Measurements from ENCODE around the gene SMAD6. TPM values are rescaled to one million over a fixed set of nuclear protein-coding genes. Genes with fewer than 3 reads are reported as not detected.

Gene SMAD6
- total and polyA plus RNA-seq, 10 of the 15 experiments (the other 5 are each of a cell fraction or from before 2014, with no cell fraction given) = under 0.01 to 0.10 (median 0.03) TPM; not detected in 7

GRCh38 chr15:66772604-66773128 is 70.6 kb downstream of the SMAD6 start (continued):
- no peak for TF ChIP-seq IKZF1 (conservative IDR thresholded peaks at IDR 0.05)

DNA sequence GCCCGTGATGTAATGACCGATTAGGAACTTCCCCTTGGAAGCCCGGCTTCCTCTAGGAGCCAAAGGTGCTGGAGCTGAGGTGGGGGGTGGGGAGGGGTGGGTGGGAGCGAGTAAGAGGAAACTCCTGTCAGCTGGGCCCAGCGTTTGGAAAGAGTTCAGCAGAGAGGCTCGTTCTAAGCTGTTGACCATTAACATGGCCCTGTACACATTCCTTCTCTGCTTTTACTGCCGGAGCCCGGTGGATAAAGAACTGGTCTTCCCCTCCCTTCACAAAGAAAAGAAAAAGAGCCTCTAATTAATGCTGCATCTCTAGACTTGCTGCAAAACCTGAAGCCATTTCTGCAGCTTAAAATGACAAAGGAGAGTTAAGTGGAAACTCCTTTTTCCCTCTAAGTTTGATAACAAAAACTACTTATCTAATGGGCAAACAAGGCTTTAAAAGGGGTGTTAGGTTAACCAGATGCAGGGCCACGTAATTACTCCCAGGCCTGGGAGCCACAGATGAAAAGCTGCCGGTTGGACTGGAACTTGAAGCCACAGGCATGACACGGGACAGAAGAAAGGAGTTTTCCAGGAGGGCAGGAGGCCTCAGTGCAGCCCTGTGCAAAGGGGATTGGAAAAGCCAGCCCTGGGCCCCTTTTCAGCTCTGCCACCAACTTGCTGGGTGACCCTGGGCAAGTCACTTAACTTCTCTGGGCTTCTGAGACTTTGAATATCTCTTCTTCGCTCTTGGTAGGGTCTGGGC is 71.3 kb downstream of the SMAD6 start:
- no peak for ATAC-seq
- POLR2A ChIA-PET = no interaction called here
- H2AFZ ChIP-seq (ENCODE audit: control insufficient read depth, low read depth, low read length) = no peak overlapping the region
- H3K27ac ChIP-seq (ENCODE audit: control insufficient read depth, insufficient read depth) = no peak overlapping the region
- no TSS peak for BruUV-seq (replicated peaks)
- H3K79me2 ChIP-seq (ENCODE audit: control insufficient read depth, insufficient read depth, low read length) = no peaks in the 10 kb centered on the region
- H3K36me3 ChIP-seq (ENCODE audit: control insufficient read depth in 2 of 2, insufficient read depth in 2 of 2, low read length in 1 of 2) = no peaks in the 10 kb centered on the region
- no peaks in the 10 kb centered on the region for H3K9me3 ChIP-seq (replicated peaks; ENCODE audit: control insufficient read depth, insufficient read depth, low read length)
- no peak for TF ChIP-seq SMARCA5 (IDR thresholded peaks at IDR 0.05)
- no peak for TF ChIP-seq JUND (IDR thresholded peaks at IDR 0.05; ENCODE audit: low read depth, low read length)
- no peak for TF ChIP-seq ZNF687 (IDR thresholded peaks at IDR 0.05)
- no peak for TF ChIP-seq CREB1 (IDR thresholded peaks at IDR 0.05; ENCODE audit: low read depth)
- no peak for TF ChIP-seq BRCA1 (IDR thresholded peaks at IDR 0.05; ENCODE audit: low read depth, low read length)
- TF ChIP-seq LARP7 (IDR thresholded peaks at IDR 0.05) = no peak
- TF ChIP-seq, protein P1, sequence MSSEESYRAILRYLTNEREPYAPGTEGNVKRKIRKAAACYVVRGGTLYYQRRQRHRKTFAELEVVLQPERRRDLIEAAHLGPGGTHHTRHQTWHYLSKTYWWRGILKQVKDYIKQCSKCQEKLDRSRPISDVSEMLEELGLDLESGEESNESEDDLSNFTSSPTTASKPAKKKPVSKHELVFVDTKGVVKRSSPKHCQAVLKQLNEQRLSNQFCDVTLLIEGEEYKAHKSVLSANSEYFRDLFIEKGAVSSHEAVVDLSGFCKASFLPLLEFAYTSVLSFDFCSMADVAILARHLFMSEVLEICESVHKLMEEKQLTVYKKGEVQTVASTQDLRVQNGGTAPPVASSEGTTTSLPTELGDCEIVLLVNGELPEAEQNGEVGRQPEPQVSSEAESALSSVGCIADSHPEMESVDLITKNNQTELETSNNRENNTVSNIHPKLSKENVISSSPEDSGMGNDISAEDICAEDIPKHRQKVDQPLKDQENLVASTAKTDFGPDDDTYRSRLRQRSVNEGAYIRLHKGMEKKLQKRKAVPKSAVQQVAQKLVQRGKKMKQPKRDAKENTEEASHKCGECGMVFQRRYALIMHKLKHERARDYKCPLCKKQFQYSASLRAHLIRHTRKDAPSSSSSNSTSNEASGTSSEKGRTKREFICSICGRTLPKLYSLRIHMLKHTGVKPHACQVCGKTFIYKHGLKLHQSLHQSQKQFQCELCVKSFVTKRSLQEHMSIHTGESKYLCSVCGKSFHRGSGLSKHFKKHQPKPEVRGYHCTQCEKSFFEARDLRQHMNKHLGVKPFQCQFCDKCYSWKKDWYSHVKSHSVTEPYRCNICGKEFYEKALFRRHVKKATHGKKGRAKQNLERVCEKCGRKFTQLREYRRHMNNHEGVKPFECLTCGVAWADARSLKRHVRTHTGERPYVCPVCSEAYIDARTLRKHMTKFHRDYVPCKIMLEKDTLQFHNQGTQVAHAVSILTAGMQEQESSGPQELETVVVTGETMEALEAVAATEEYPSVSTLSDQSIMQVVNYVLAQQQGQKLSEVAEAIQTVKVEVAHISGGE (CRISPR knock-in tag; IDR thresholded peaks at IDR 0.05) = no peak
- in situ Hi-C loops (cut with MboI) = loop anchor here (25.0 kb wide), 1 partner anchor 161 kb away; no protein-coding TSS in a partner anchor
- no peak for DNase-seq (ENCODE audit: low read depth, low spot score)
- 21% methylated on average over 11 of the region's 12 CpGs for WGBS (ENCODE audit: insufficient coverage, insufficient replicate concordance, low lambda C conversion rate, missing lambda C conversion rate)
- SMC1A ChIA-PET (ENCODE audit: uncharacterized antibody, unreplicated experiment) = interaction anchor here (0.6 to 2.1 kb wide), 3 partner anchors 22 to 154 kb away, joined by 3 to 11 read pairs (median 3); no protein-coding TSS in a partner anchor
- CTCF ChIA-PET = interaction anchor here (0.7 to 4.7 kb wide), 8 partner anchors 65 to 173 kb away, joined by 3 to 44 read pairs (median 4); no protein-coding TSS in a partner anchor
- no peak overlapping the region for H3K4me2 ChIP-seq (ENCODE audit: control insufficient read depth, insufficient read depth)
- FAIRE-seq = no peak
- H4K20me1 ChIP-seq (ENCODE audit: control insufficient read depth, insufficient read depth) = no peaks in the 10 kb centered on the region
- RAD21 ChIA-PET (ENCODE audit: unreplicated experiment) = interaction anchor here (1.1 to 4.1 kb wide), 2 partner anchors 154 to 169 kb away, joined by 3 to 22 read pairs; no protein-coding TSS in a partner anchor
- H3K4me3 ChIP-seq = no peak overlapping the region
- H3K9ac ChIP-seq (ENCODE audit: control insufficient read depth, insufficient read depth, low read length) = no peak overlapping the region
- H3K27me3 ChIP-seq (replicated peaks in 1 of 2; ENCODE audit: control insufficient read depth in 2 of 2, insufficient read depth in 2 of 2, low read length in 1 of 2) = no peaks in the 10 kb centered on the region
- intact Hi-C loops (cut with micrococcal nuclease; ENCODE audit: unreplicated experiment) = loop anchor here (5.0 kb wide), 1 partner anchor 71 kb away; the partner anchor contains the start of gene SMAD6
- no peaks in the 10 kb centered on the region for H3K4me1 ChIP-seq (ENCODE audit: control insufficient read depth, insufficient read depth, low read length)

Data from GM12878 (cell line).